Gastroesophageal sphincter (tissue), 4 donors: Measurements from ENCODE around the gene ACER2. TPM values are rescaled to one million over a fixed set of nuclear protein-coding genes. Genes with fewer than 3 reads are reported as not detected.

ENCODE experiments used
- ATAC-seq: fragments of 150-250 bp; one replicate; pipeline ENCODE4 v1.9.1; 2016; ENCODE audit warnings: mild to moderate bottlenecking, moderate library complexity
- H3K27ac ChIP-seq, 4 donors: fragments of 200-600 bp; sonication (generic) in 3 of 4; 1 replicate in 3 of 4; 2 replicates in 1 of 4; pipeline ENCODE4 v1.5.1; 2016 to 2019
- H3K27me3 ChIP-seq: fragments of 200-600 bp; sonication (generic); one replicate; pipeline ENCODE4 v1.5.1; 2019
- H3K36me3 ChIP-seq, 2 donors: fragments of 200-600 bp; sonication (generic); one replicate each; pipeline ENCODE4 v1.5.1; 2019; ENCODE audit warnings: control low read depth in 1 of 2
- H3K4me1 ChIP-seq, 3 donors: fragments of 200-600 bp; sonication (generic); 1 replicate in 2 of 3; 2 replicates in 1 of 3; pipeline ENCODE4 v1.5.1; 2016 to 2019; ENCODE audit warnings: control low read depth in 2 of 3
- H3K4me3 ChIP-seq, 2 donors: fragments of 200-600 bp; sonication (generic); one replicate each; pipeline ENCODE4 v1.5.1; 2019; ENCODE audit warnings: mild to moderate bottlenecking in 1 of 2, moderate library complexity in 1 of 2
- H3K9me3 ChIP-seq, 3 donors: fragments of 200-600 bp; sonication (generic); one replicate each; pipeline ENCODE4 v1.5.1; 2017 to 2019; ENCODE audit warnings: control low read depth in 2 of 3
- CTCF ChIP-seq, 4 experiments: fragments of 200-600 bp in 2 of 4; fragments of 450-650 bp in 2 of 4; sonication (generic) in 1 of 4; IDR thresholded peaks; one replicate each; pipeline ENCODE4 v1.5.1; 2017 to 2019; ENCODE audit warnings: antibody characterized with exemption in 4 of 4, mild to moderate bottlenecking in 2 of 4, moderate library complexity in 2 of 4
- EP300 ChIP-seq: sonication (generic); formaldehyde crosslinking; IDR thresholded peaks from one replicate; pipeline ENCODE4 v1.6.1; 2017; ENCODE audit warnings: antibody characterized with exemption, mild to moderate bottlenecking
- POLR2A ChIP-seq, 2 donors: fragments of 450-650 bp; IDR thresholded peaks; one replicate each; pipeline ENCODE4 v1.6.1; 2017; ENCODE audit warnings: antibody characterized with exemption in 2 of 2, mild to moderate bottlenecking in 2 of 2, moderate library complexity in 1 of 2
- POLR2AphosphoS5 ChIP-seq: sonication (generic); formaldehyde crosslinking; IDR thresholded peaks from one replicate; pipeline ENCODE4 v1.6.1; 2017; ENCODE audit warnings: antibody characterized with exemption
- WGBS, 2 donors: methylation state at CpG; one replicate each; pipeline ENCODE4 v1.1.5; 2018; ENCODE audit warnings: low coverage in 1 of 2; 5-methylcytosine and 5-hydroxymethylcytosine counted together
- total RNA-seq, 4 donors: library from RNA; depleted of rRNA; stranded (reverse); fragments of >200 nt; gene quantifications; one replicate each; pipeline ENCODE4 v1.1.0, GENCODE V29; 2016

Gene ACER2
- total RNA-seq, 4 donors from 2014 or later = 2.4 to 6.1 (median 3.2) TPM

- ATAC-seq = no peak
- TF ChIP-seq POLR2A (IDR thresholded peaks at IDR 0.05) (no peak), CTCF (IDR thresholded peaks at IDR 0.05) (no peak), POLR2AphosphoS5 (no peak), EP300 (no peak)
- H3K9me3 ChIP-seq = no peaks in the 10 kb centered on the region
- peaks cover 5% of the 10 kb centered on the region for H3K27me3 ChIP-seq
- no peak overlapping the region for H3K4me3 ChIP-seq
- H3K36me3 ChIP-seq = no peaks in the 10 kb centered on the region
- H3K4me1 ChIP-seq = no peaks in the 10 kb centered on the region
- 87 to 94% methylated on average over 3 of the region's 3 CpGs for WGBS, 2 donors
- no peak overlapping the region for H3K27ac ChIP-seq
These were observed 78.0 kb downstream of the ACER2 start for GRCh38 chr9:19486803-19487202.

- Histone ChIP-seq H3K27me3 (peaks cover 13% of the 10 kb centered on the region), H3K4me3 (no peak overlapping the region), H3K9me3 (no peaks in the 10 kb centered on the region), H3K4me1 (peaks cover 0 to 11% (median 0%) of the 10 kb centered on the region in 3 donors), H3K36me3 (no peaks in the 10 kb centered on the region), H3K27ac (no peak overlapping the region)
- 100% methylated on average over 1 of the region's 2 CpGs; no CpG with 5 or more reads in 1 of the 2 donors for WGBS, 2 donors
- ATAC-seq = no peak
- TF ChIP-seq EP300 (no peak), POLR2AphosphoS5 (no peak), POLR2A (IDR thresholded peaks at IDR 0.05) (no peak), CTCF (IDR thresholded peaks at IDR 0.05) (no peak)
These were observed 79.9 kb downstream of the ACER2 start for GRCh38 chr9:19488721-19489120.

GRCh38 chr9:19490269-19490668, 81.5 kb downstream of the ACER2 start:
- H3K9me3 ChIP-seq = no peaks in the 10 kb centered on the region
- peaks cover 0 to 11% (median 0%) of the 10 kb centered on the region in 3 donors for H3K4me1 ChIP-seq
- WGBS, 2 donors = 98% methylated on average over 5 to 8 of the region's 8 CpGs
- no peak for TF ChIP-seq POLR2AphosphoS5
- TF ChIP-seq CTCF (IDR thresholded peaks at IDR 0.05) = no peak
- no peak for TF ChIP-seq EP300
- no peak for TF ChIP-seq POLR2A (IDR thresholded peaks at IDR 0.05)
- H3K36me3 ChIP-seq = no peaks in the 10 kb centered on the region
- peaks cover 14% of the 10 kb centered on the region for H3K27me3 ChIP-seq
- H3K27ac ChIP-seq = no peak overlapping the region
- no peak overlapping the region for H3K4me3 ChIP-seq
- no peak for ATAC-seq

- TF ChIP-seq CTCF (IDR thresholded peaks at IDR 0.05) (no peak), POLR2AphosphoS5 (no peak), POLR2A (IDR thresholded peaks at IDR 0.05) (no peak), EP300 (no peak)
- ATAC-seq = no peak
These were observed 82.0 kb downstream of the ACER2 start for GRCh38 chr9:19490828-19491227.

GRCh38 chr9:19492775-19493173, 84.0 kb downstream of the ACER2 start:
- no peak for TF ChIP-seq POLR2AphosphoS5
- TF ChIP-seq POLR2A (IDR thresholded peaks at IDR 0.05) = no peak
- TF ChIP-seq EP300 = no peak
- no peak for TF ChIP-seq CTCF (IDR thresholded peaks at IDR 0.05)
- Histone ChIP-seq H3K4me3 (no peak overlapping the region), H3K4me1 (peaks cover 0 to 11% (median 0%) of the 10 kb centered on the region in 3 donors), H3K27me3 (peaks cover 14% of the 10 kb centered on the region), H3K9me3 (no peaks in the 10 kb centered on the region), H3K27ac (peak overlapping the region in 1 of 4 donors; percentile 73), H3K36me3 (no peaks in the 10 kb centered on the region)
- WGBS, 2 donors = 74 to 76% methylated on average over 4 of the region's 4 CpGs
- no peak for ATAC-seq

More at GRCh38 chr9:19490828-19491227, 82.0 kb downstream of the ACER2 start:
- no peak overlapping the region for H3K27ac ChIP-seq
- no peaks in the 10 kb centered on the region for H3K9me3 ChIP-seq
- H3K4me3 ChIP-seq = no peak overlapping the region
- H3K27me3 ChIP-seq = peaks cover 14% of the 10 kb centered on the region
- no peaks in the 10 kb centered on the region for H3K36me3 ChIP-seq
- peaks cover 0 to 11% (median 0%) of the 10 kb centered on the region in 3 donors for H3K4me1 ChIP-seq
